ENCODE measurements around the gene TSPAN4.

- TF ChIP-seq EP300 (IDR thresholded peaks at IDR 0.05; ENCODE audit: borderline replicate concordance in 1 of 2, control insufficient read depth in 1 of 2, low read depth in 2 of 2, low read length in 2 of 2) (no peak), CTCF (IDR thresholded peaks at IDR 0.05 in 2 of 3, conservative IDR thresholded peaks at IDR 0.05 in 1 of 3; ENCODE audit: control insufficient read depth in 2 of 3, extremely low read depth in 1 of 3, insufficient read depth in 1 of 3, low read depth in 3 of 3, low read length in 3 of 3) (no peak), MYB (IDR thresholded peaks at IDR 0.05; ENCODE audit: borderline replicate concordance, low read depth, low read length) (no peak), SUZ12 (IDR thresholded peaks at IDR 0.05; ENCODE audit: unreplicated experiment) (no peak), EZH2 (IDR thresholded peaks at IDR 0.05; ENCODE audit: borderline replicate concordance, control insufficient read depth, low read depth, low read length) (no peak), POLR2A (IDR thresholded peaks at IDR 0.05; ENCODE audit: low read depth, low read length) (no peak), RCOR1 (conservative IDR thresholded peaks at IDR 0.05; ENCODE audit: low read depth, low read length) (no peak), POU2F2 (IDR thresholded peaks at IDR 0.05; ENCODE audit: borderline replicate concordance, low read depth, low read length) (no peak), CUX1 (IDR thresholded peaks at IDR 0.05; ENCODE audit: insufficient replicate concordance, low read depth, low read length) (no peak), BMI1 (IDR thresholded peaks at IDR 0.05; ENCODE audit: borderline replicate concordance) (no peak), SMAD1 (IDR thresholded peaks at IDR 0.05; ENCODE audit: low read depth, partially characterized antibody) (no peak), FOXK2 (IDR thresholded peaks at IDR 0.05) (no peak), WRNIP1 (IDR thresholded peaks at IDR 0.05; ENCODE audit: borderline replicate concordance, low read depth, low read length) (no peak)
- TF ChIP-seq, protein P1, sequence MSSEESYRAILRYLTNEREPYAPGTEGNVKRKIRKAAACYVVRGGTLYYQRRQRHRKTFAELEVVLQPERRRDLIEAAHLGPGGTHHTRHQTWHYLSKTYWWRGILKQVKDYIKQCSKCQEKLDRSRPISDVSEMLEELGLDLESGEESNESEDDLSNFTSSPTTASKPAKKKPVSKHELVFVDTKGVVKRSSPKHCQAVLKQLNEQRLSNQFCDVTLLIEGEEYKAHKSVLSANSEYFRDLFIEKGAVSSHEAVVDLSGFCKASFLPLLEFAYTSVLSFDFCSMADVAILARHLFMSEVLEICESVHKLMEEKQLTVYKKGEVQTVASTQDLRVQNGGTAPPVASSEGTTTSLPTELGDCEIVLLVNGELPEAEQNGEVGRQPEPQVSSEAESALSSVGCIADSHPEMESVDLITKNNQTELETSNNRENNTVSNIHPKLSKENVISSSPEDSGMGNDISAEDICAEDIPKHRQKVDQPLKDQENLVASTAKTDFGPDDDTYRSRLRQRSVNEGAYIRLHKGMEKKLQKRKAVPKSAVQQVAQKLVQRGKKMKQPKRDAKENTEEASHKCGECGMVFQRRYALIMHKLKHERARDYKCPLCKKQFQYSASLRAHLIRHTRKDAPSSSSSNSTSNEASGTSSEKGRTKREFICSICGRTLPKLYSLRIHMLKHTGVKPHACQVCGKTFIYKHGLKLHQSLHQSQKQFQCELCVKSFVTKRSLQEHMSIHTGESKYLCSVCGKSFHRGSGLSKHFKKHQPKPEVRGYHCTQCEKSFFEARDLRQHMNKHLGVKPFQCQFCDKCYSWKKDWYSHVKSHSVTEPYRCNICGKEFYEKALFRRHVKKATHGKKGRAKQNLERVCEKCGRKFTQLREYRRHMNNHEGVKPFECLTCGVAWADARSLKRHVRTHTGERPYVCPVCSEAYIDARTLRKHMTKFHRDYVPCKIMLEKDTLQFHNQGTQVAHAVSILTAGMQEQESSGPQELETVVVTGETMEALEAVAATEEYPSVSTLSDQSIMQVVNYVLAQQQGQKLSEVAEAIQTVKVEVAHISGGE (CRISPR knock-in tag; IDR thresholded peaks at IDR 0.05): no peak
These were observed 13.1 kb downstream of the TSPAN4 start for GRCh38 chr11:855796-856195.
